Liver (tissue), 9 donors: ENCODE measurements around the gene PRRC2A. TPM values are rescaled to one million over a fixed set of nuclear protein-coding genes. Genes with fewer than 3 reads are reported as not detected.

ENCODE experiments used
- DNase-seq: peaks from one replicate; pipeline ENCODE4 v3.0.0-alpha.2; 2017; ENCODE audit warnings: low spot score
- H3K27ac ChIP-seq, 2 donors: one replicate each; pipeline ENCODE4 v1.7.0; 2013; ENCODE audit warnings: inconsistent platforms in 2 of 2, low read length in 2 of 2, control low read depth in 1 of 2, low read depth in 1 of 2, mild to moderate bottlenecking in 1 of 2
- H3K27me3 ChIP-seq, 4 donors: one replicate each; pipeline versions ENCODE4 v1.6.1 to v1.7.0; 2013; ENCODE audit warnings: low read length in 3 of 4, inconsistent platforms in 1 of 4, mild to moderate bottlenecking in 1 of 4, moderate library complexity in 1 of 4; ENCODE audit not compliant: control insufficient read depth in 4 of 4, insufficient read depth in 4 of 4
- H3K36me3 ChIP-seq, 4 donors: one replicate each; pipeline versions ENCODE4 v1.6.1 to v1.7.0; 2013; ENCODE audit warnings: low read length in 3 of 4, mild to moderate bottlenecking in 3 of 4, low read depth in 1 of 4, moderate library complexity in 1 of 4; ENCODE audit not compliant: control insufficient read depth in 4 of 4, insufficient read depth in 3 of 4
- H3K4me1 ChIP-seq, 4 donors: one replicate each; pipeline versions ENCODE4 v1.6.1 to v1.7.0; 2013; ENCODE audit warnings: low read length in 3 of 4, mild to moderate bottlenecking in 3 of 4, moderate library complexity in 1 of 4; ENCODE audit not compliant: control insufficient read depth in 4 of 4, insufficient read depth in 4 of 4
- H3K4me3 ChIP-seq, 3 donors: one replicate each; pipeline versions ENCODE4 v1.6.1 to v1.7.0; 2013; ENCODE audit warnings: low read length in 3 of 3, control low read depth in 1 of 3, low read depth in 1 of 3, mild to moderate bottlenecking in 1 of 3
- H3K9ac ChIP-seq, 2 donors: one replicate each; pipeline ENCODE4 v1.7.0; 2013; ENCODE audit warnings: low read length in 2 of 2, mild to moderate bottlenecking in 2 of 2, moderate library complexity in 2 of 2, control low read depth in 1 of 2, low read depth in 1 of 2
- H3K9me3 ChIP-seq, 4 donors: one replicate each; pipeline versions ENCODE4 v1.6.1 to v1.7.0; 2013; ENCODE audit warnings: low read length in 3 of 4; ENCODE audit not compliant: control insufficient read depth in 4 of 4
- ATF3 ChIP-seq: IDR thresholded peaks from 2 replicates; pipeline ENCODE4 v1.6.1; 2016; ENCODE audit warnings: antibody characterized with exemption
- EGR1 ChIP-seq, 2 donors: IDR thresholded peaks; 2 replicates each; pipeline ENCODE4 v1.6.1; 2016 to 2018; ENCODE audit warnings: antibody characterized with exemption in 2 of 2, low read depth in 2 of 2
- FOXA1 ChIP-seq: IDR thresholded peaks from 2 replicates; pipeline ENCODE4 v1.6.1; 2016; ENCODE audit warnings: antibody characterized with exemption
- FOXA2 ChIP-seq: IDR thresholded peaks from 2 replicates; pipeline ENCODE4 v1.6.1; 2016; ENCODE audit warnings: antibody characterized with exemption
- GABPA ChIP-seq, 2 donors: IDR thresholded peaks in 1 of 2; conservative IDR thresholded peaks in 1 of 2; 2 replicates each; pipeline ENCODE4 v1.6.1; 2016; ENCODE audit warnings: antibody characterized with exemption in 2 of 2, mild to moderate bottlenecking in 1 of 2, moderate library complexity in 1 of 2
- HNF4A ChIP-seq, 2 donors: conservative IDR thresholded peaks; 2 replicates each; pipeline ENCODE4 v1.6.1; 2016; ENCODE audit warnings: antibody characterized with exemption in 2 of 2, mild to moderate bottlenecking in 2 of 2
- HNF4G ChIP-seq: IDR thresholded peaks from 2 replicates; pipeline ENCODE4 v1.6.1; 2016; ENCODE audit warnings: antibody characterized with exemption
- JUND ChIP-seq, 2 donors: IDR thresholded peaks; 2 replicates each; pipeline ENCODE4 v1.6.1; 2016; ENCODE audit warnings: antibody characterized with exemption in 2 of 2
- NR2F2 ChIP-seq: IDR thresholded peaks from 2 replicates; pipeline ENCODE4 v1.6.1; 2016; ENCODE audit warnings: antibody characterized with exemption
- RAD21 ChIP-seq, 2 donors: IDR thresholded peaks; 2 replicates each; pipeline ENCODE4 v1.6.1; 2016; ENCODE audit warnings: antibody characterized with exemption in 2 of 2, mild to moderate bottlenecking in 2 of 2
- REST ChIP-seq: IDR thresholded peaks from 2 replicates; pipeline ENCODE4 v1.6.1; 2016; ENCODE audit warnings: antibody characterized with exemption, mild to moderate bottlenecking
- RXRA ChIP-seq, 2 donors: IDR thresholded peaks; 2 replicates each; pipeline ENCODE4 v1.6.1; 2017 to 2018; ENCODE audit warnings: antibody characterized with exemption in 2 of 2, mild to moderate bottlenecking in 1 of 2
- SP1 ChIP-seq: IDR thresholded peaks from 2 replicates; pipeline ENCODE4 v1.6.1; 2018; ENCODE audit warnings: antibody characterized with exemption, mild to moderate bottlenecking
- TAF1 ChIP-seq: conservative IDR thresholded peaks from 2 replicates; pipeline ENCODE4 v1.6.1; 2016; ENCODE audit warnings: antibody characterized with exemption, mild to moderate bottlenecking
- YY1 ChIP-seq: IDR thresholded peaks from 2 replicates; pipeline ENCODE4 v1.6.1; 2016; ENCODE audit warnings: antibody characterized with exemption, mild to moderate bottlenecking
- WGBS: extraction: QIAGEN DNeasy Blood & Tissue Kit; methylation state at CpG from one replicate; pipeline ENCODE4 v1.1.7; 2013; 5-methylcytosine and 5-hydroxymethylcytosine counted together
- polyA plus RNA-seq, 2 donors: library from polyadenylated mRNA; stranded (reverse) in 1 of 2; unstranded in 1 of 2; fragments of 200-250 nt in 1 of 2; fragments of >200 nt in 1 of 2; fragmentation: Nextera tagmentation in 1 of 2; extraction: Ambion mirVana in 1 of 2; gene quantifications; one replicate each; pipeline versions ENCODE4 v1.2.1 to v1.2.3, GENCODE V29; 2013 to 2015
- total RNA-seq, 2 donors: library from RNA; depleted of rRNA; stranded (reverse); fragments of >200 nt; gene quantifications; one replicate each; pipeline ENCODE4 v1.2.3, GENCODE V29; 2014
- TF ChIP-seq, protein P1 (sequence below): IDR thresholded peaks from 2 replicates; pipeline ENCODE4 v1.6.1; 2016; ENCODE audit warnings: antibody characterized with exemption
- TF ChIP-seq, protein P2 (sequence below): IDR thresholded peaks from 2 replicates; pipeline ENCODE4 v1.6.1; 2016; ENCODE audit warnings: antibody characterized with exemption
- donor health status: healthy.
- donor health status: healthy.
- donor health status: healthy.
- donor health status: healthy.
- donor health status: healthy.

PRRC2A gene
- total and polyA plus RNA-seq, 4 donors, result 21.9 to 39.3 (median 29.5) TPM

GRCh38 chr6:31619805-31620585 lies 520 bp upstream of the PRRC2A start:
- TF ChIP-seq HNF4G, result no peak
- no peak for TF ChIP-seq RAD21 (IDR thresholded peaks at IDR 0.05)
- TF ChIP-seq HNF4A (conservative IDR thresholded peaks at IDR 0.05), result peak; percentile 1 to 26
- TF ChIP-seq REST, result peak; percentile 86
- TF ChIP-seq GABPA (IDR thresholded peaks at IDR 0.05 in 1 of 2, conservative IDR thresholded peaks at IDR 0.05 in 1 of 2), result peak; percentile 14 to 69
- peak; percentile 65 for TF ChIP-seq TAF1
- TF ChIP-seq, protein P1, sequence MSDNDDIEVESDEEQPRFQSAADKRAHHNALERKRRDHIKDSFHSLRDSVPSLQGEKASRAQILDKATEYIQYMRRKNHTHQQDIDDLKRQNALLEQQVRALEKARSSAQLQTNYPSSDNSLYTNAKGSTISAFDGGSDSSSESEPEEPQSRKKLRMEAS, result peak; percentile 85
- peak; percentile 43 for TF ChIP-seq NR2F2
- peak; percentile 90 for TF ChIP-seq YY1
- TF ChIP-seq ATF3, result peak; percentile 22
- no peak for TF ChIP-seq FOXA2
- TF ChIP-seq JUND (IDR thresholded peaks at IDR 0.05), result peak in 1 of 2 donors; percentile 55
- TF ChIP-seq, protein P2, sequence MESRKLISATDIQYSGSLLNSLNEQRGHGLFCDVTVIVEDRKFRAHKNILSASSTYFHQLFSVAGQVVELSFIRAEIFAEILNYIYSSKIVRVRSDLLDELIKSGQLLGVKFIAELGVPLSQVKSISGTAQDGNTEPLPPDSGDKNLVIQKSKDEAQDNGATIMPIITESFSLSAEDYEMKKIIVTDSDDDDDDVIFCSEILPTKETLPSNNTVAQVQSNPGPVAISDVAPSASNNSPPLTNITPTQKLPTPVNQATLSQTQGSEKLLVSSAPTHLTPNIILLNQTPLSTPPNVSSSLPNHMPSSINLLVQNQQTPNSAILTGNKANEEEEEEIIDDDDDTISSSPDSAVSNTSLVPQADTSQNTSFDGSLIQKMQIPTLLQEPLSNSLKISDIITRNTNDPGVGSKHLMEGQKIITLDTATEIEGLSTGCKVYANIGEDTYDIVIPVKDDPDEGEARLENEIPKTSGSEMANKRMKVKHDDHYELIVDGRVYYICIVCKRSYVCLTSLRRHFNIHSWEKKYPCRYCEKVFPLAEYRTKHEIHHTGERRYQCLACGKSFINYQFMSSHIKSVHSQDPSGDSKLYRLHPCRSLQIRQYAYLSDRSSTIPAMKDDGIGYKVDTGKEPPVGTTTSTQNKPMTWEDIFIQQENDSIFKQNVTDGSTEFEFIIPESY, result peak; percentile 90
- peak; percentile 93 for TF ChIP-seq SP1
- TF ChIP-seq EGR1 (IDR thresholded peaks at IDR 0.05; ENCODE audit: low read depth in 2 of 2), result peak; percentile 98 to 99
- TF ChIP-seq FOXA1, result no peak
- peak; percentile 34 to 42 for TF ChIP-seq RXRA (IDR thresholded peaks at IDR 0.05)
- Histone ChIP-seq H3K27me3 (no peaks in the 10 kb centered on the region), H3K9me3 (no peaks in the 10 kb centered on the region), H3K27ac (peak overlapping the region; percentile 93 to 96), H3K4me3 (peak overlapping the region; percentile 59 to 76 (median 71)), H3K36me3 (peaks cover under 1 to 16% (median 12%) of the 10 kb centered on the region in 4 donors), H3K4me1 (peaks cover 7 to 19% (median 10%) of the 10 kb centered on the region in 4 donors), H3K9ac (peak overlapping the region; percentile 0 to 42)
- peak; percentile 95 for DNase-seq
- WGBS, result under 1% methylated on average over 50 of the region's 50 CpGs
